Tibial nerve (tissue), 4 donors: ENCODE data around the gene CCDC184. TPM values are rescaled to one million over a fixed set of nuclear protein-coding genes. Genes with fewer than 3 reads are reported as not detected.

ENCODE experiments used
- DNase-seq, 2 donors: peaks; one replicate each; pipeline ENCODE4 v3.0.0-alpha.2; 2019; ENCODE audit warnings: low spot score in 2 of 2
- H3K27ac ChIP-seq, 4 donors: fragments of 200-600 bp; sonication (generic) in 3 of 4; one replicate each; pipeline ENCODE4 v1.5.1; 2017 to 2019; ENCODE audit warnings: mild to moderate bottlenecking in 1 of 4
- H3K27me3 ChIP-seq, 2 donors: fragments of 200-600 bp; sonication (generic) in 1 of 2; one replicate each; pipeline versions ENCODE4 v1.5.1 to v1.6.0; 2017 to 2019
- H3K36me3 ChIP-seq, 3 donors: fragments of 200-600 bp; sonication (generic); one replicate each; pipeline ENCODE4 v1.5.1; 2018 to 2019
- H3K4me1 ChIP-seq, 4 donors: fragments of 200-600 bp; sonication (generic) in 3 of 4; one replicate each; pipeline ENCODE4 v1.5.1; 2017 to 2019
- H3K4me3 ChIP-seq, 4 donors: fragments of 200-600 bp; sonication (generic) in 3 of 4; one replicate each; pipeline ENCODE4 v1.5.1; 2017 to 2019; ENCODE audit warnings: mild to moderate bottlenecking in 1 of 4, moderate library complexity in 1 of 4
- H3K9me3 ChIP-seq, 4 donors: fragments of 200-600 bp; sonication (generic) in 3 of 4; one replicate each; pipeline ENCODE4 v1.5.1; 2017 to 2019
- CTCF ChIP-seq, 5 experiments: fragments of 200-600 bp in 3 of 5; fragments of 450-650 bp in 2 of 5; sonication (generic) in 3 of 5; IDR thresholded peaks; one replicate each; pipeline ENCODE4 v1.5.1; 2016 to 2019; ENCODE audit warnings: antibody characterized with exemption in 5 of 5, mild to moderate bottlenecking in 3 of 5, moderate library complexity in 2 of 5
- EP300 ChIP-seq, 2 donors: sonication (generic); formaldehyde crosslinking; IDR thresholded peaks; one replicate each; pipeline ENCODE4 v1.6.1; 2017; ENCODE audit warnings: antibody characterized with exemption in 2 of 2, mild to moderate bottlenecking in 1 of 2
- POLR2A ChIP-seq, 2 donors: fragments of 450-650 bp; IDR thresholded peaks; one replicate each; pipeline ENCODE4 v1.6.1; 2017; ENCODE audit warnings: antibody characterized with exemption in 2 of 2, mild to moderate bottlenecking in 2 of 2, moderate library complexity in 2 of 2
- WGBS, 2 donors: methylation state at CpG; one replicate each; pipeline ENCODE4 v1.1.5; 2018; 5-methylcytosine and 5-hydroxymethylcytosine counted together
- total RNA-seq, 4 donors: library from RNA; depleted of rRNA; stranded (reverse); fragments of >200 nt; gene quantifications; one replicate each; pipeline ENCODE4 v1.1.0, GENCODE V29; 2016

The CCDC184 gene
- total RNA-seq, 4 donors from 2014 or later = 2.1 to 4.3 (median 2.9) TPM

GRCh38 chr12:48185181-48185919 is 1.9 kb downstream of the CCDC184 start:
- Histone ChIP-seq H3K27ac (peak overlapping the region in 2 of 4 donors; percentile 61 to 85), H3K9me3 (no peaks in the 10 kb centered on the region), H3K27me3 (peaks cover 0 to 32% of the 10 kb centered on the region in 2 donors), H3K4me1 (peaks cover 0 to 44% (median 4%) of the 10 kb centered on the region in 4 donors), H3K4me3 (peak overlapping the region in 3 of 4 donors; percentile 61 to 76 (median 74)), H3K36me3 (no peaks in the 10 kb centered on the region)
- no peak for DNase-seq
- 38 to 46% methylated on average over 10 of the region's 10 CpGs for WGBS, 2 donors
- no peak for TF ChIP-seq CTCF (IDR thresholded peaks at IDR 0.05)
- TF ChIP-seq POLR2A (IDR thresholded peaks at IDR 0.05) = no peak
- TF ChIP-seq EP300 (IDR thresholded peaks at IDR 0.05) = no peak

DNA sequence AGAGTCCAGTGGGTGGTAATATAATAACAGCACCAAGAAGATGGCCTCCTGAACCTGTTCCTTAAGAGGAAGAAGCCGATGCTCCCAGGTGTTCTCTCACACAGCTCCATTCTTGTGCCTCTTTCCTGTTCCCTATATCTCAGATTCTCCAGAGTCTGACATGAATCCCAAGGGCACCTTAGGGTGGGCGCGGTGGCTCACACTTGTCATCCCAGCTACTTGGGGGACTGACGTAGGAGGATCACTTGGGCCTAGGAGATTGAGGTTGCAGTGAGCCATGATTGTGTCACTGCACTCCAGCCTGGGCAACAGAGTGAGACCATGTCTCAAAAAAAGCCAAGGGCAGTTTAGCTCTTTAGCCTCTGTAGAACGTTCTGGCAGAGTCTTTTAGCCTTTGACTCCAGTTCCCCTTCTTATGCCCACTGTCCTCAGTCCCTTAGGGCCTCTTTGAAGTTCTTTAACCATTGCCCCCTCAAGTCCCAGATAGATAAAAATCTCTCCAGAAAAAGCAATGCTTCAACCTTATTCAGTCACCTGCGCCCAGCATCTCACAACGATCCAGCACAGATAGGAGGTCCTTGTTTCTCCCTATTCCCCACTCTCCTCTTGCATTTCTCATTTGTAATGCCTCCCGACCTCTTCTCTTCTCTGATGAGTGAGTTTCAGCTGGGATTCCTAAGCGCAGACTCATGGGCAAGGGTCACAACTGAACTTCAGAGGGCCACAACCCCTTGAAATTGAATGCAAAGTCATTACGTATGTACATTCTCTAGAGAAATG is 4.7 kb downstream of the CCDC184 start:
- Histone ChIP-seq H3K36me3 (no peaks in the 10 kb centered on the region), H3K4me1 (peaks cover 0 to 47% (median 4%) of the 10 kb centered on the region in 4 donors), H3K9me3 (no peaks in the 10 kb centered on the region), H3K27me3 (peaks cover 0 to 18% of the 10 kb centered on the region in 2 donors), H3K4me3 (no peak overlapping the region), H3K27ac (peak overlapping the region in 2 of 4 donors; percentile 8 to 44)
- no peak for DNase-seq
- WGBS, 2 donors = 64 to 66% methylated on average over 10 of the region's 10 CpGs
- TF ChIP-seq EP300 (IDR thresholded peaks at IDR 0.05) (no peak), CTCF (IDR thresholded peaks at IDR 0.05) (no peak), POLR2A (IDR thresholded peaks at IDR 0.05) (no peak)

GRCh38 chr12:48189331-48190125 is 6.1 kb downstream of the CCDC184 start:
- Histone ChIP-seq H3K27me3 (peaks cover 0 to 4% of the 10 kb centered on the region in 2 donors), H3K4me1 (peaks cover 0 to 46% (median under 1%) of the 10 kb centered on the region in 4 donors), H3K36me3 (no peaks in the 10 kb centered on the region), H3K27ac (peak overlapping the region in 1 of 4 donors; percentile 8), H3K4me3 (no peak overlapping the region), H3K9me3 (no peaks in the 10 kb centered on the region)
- WGBS, 2 donors = 26% methylated on average over 6 of the region's 6 CpGs
- TF ChIP-seq EP300 (IDR thresholded peaks at IDR 0.05) (no peak), CTCF (IDR thresholded peaks at IDR 0.05) (peak; percentile 73 to 94 (median 85))
- DNase-seq = peak; percentile 73 to 90

DNA sequence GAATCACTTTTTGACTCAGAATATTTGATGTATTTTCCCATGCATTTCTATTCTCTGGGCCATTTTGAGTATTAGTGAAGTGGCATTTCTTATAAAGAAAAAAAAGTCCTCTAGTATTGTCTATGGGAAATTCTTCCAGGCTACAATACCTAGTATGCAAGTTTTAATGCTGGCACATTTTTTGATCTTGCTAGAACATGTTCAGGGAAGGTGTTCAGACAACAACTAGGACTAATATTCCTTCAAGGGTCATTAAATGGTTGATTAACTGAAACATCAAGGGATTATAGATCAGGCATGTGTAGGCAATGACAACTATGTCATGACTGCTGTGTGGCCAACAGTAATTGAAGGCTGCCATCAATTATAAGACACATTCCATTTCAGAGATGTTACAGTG is 7.7 kb downstream of the CCDC184 start:
- peaks cover 0 to 35% (median 0%) of the 10 kb centered on the region in 4 donors for H3K4me1 ChIP-seq
- H3K27ac ChIP-seq = no peak overlapping the region
- no peak overlapping the region for H3K4me3 ChIP-seq
- DNase-seq = no peak
- no peaks in the 10 kb centered on the region for H3K36me3 ChIP-seq
- no peaks in the 10 kb centered on the region for H3K9me3 ChIP-seq
- no peaks in the 10 kb centered on the region for H3K27me3 ChIP-seq
- TF ChIP-seq POLR2A (IDR thresholded peaks at IDR 0.05) (no peak), CTCF (IDR thresholded peaks at IDR 0.05) (no peak), EP300 (IDR thresholded peaks at IDR 0.05) (no peak)
